Measurements from ENCODE around the gene ZBTB47.

ZBTB47 gene

GRCh38 chr3:42653560-42654330 is at the start of gene ZBTB47:
ZBTB47 (plus strand) TSS chr3:42653697; CDS start chr3:42658356, 4,659 bp downstream.
- no peak for DNase-seq (ENCODE audit: low read depth in 2 of 2)

GRCh38 chr3:42605546-42606173 is 47.8 kb upstream of the ZBTB47 start:
- DNase-seq (ENCODE audit: low read depth in 2 of 2) = no peak

GRCh38 chr3:42608581-42608980 is 44.9 kb upstream of the ZBTB47 start:
- DNase-seq (ENCODE audit: low read depth in 2 of 2) = no peak

DNA sequence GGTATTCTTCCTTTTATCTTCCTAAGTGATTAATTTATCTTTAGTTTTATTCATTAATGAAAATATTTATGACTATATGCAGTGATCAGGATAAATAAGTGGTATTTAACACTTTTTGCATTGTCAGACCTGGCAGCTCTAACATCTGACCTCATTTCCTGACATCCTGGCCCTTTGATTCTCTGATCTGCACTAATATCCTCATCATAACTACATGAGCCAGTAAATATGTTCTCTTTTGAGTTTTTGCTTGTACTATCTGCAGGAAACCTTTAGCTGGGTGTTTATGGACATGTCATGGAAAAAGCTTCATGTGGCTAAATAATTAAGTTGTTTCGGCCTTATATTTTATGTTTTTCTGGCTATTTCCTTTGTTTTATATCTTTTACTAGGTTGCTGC is 42.5 kb upstream of the ZBTB47 start:
- no peak for DNase-seq (ENCODE audit: low read depth in 2 of 2)

GRCh38 chr3:42612217-42612616 is 41.3 kb upstream of the ZBTB47 start:
- DNase-seq (ENCODE audit: low read depth in 2 of 2) = no peak

GRCh38 chr3:42612928-42613327 is 40.6 kb upstream of the ZBTB47 start:
- no peak for DNase-seq (ENCODE audit: low read depth in 2 of 2)

DNA sequence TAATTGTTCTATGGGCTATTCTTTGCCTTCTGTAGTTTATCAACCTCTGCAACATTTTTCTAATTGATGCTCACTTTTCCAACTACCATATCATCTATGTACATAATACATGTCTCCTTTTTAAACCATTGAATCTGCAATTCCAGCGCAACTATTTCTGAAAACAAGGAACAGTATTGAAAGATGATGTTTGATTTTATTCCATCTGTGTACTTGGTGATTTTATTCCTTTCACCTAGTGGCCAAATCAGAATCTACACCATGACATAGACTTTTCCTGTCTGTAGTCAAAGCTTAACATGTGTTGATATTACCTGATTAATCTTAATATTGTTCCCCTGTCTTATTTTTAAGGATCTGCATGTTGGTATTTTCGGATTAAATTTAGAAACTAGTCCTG is 40.0 kb upstream of the ZBTB47 start:
- no peak for DNase-seq (ENCODE audit: low read depth in 2 of 2)

DNA sequence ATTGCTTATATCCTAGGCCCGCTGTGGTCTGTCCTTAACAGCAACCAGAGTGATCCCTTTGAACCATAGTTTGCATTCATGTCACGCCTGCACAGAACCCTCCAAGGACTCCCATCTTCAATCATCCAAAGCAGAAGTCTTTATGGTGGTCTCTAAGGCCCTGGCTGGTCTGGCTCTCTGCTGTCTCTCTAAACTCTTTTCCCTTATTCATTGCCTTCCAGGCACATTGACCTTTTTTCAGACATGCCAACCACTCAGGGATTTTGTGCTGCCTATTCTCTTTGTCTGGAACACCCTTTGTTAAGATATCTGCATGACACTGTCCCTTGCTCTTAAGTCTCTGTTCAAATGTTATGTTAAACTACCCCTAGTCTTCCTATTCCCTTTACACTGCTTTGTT is 21.9 kb upstream of the ZBTB47 start:
- DNase-seq (ENCODE audit: low read depth in 2 of 2) = no peak

DNA sequence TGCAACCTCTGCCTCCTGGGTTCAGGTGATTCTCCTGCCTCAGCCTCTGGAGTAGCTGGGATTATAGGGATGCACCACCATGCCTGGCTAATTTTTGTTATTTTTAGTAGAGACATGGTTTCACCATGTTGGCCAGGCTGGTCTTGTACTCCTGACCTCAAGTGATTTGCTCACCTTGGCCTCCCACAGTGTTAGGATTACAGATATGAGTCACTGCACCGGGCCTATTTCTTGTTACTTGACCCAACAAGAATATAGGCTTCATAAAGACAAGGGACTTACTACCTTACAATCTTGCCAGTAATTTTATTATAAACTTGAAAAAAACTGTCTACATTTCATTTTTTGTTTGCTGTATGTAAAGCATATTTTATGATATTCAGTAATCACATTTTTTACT is 21.4 kb upstream of the ZBTB47 start:
- DNase-seq (ENCODE audit: low read depth in 2 of 2) = no peak

DNA sequence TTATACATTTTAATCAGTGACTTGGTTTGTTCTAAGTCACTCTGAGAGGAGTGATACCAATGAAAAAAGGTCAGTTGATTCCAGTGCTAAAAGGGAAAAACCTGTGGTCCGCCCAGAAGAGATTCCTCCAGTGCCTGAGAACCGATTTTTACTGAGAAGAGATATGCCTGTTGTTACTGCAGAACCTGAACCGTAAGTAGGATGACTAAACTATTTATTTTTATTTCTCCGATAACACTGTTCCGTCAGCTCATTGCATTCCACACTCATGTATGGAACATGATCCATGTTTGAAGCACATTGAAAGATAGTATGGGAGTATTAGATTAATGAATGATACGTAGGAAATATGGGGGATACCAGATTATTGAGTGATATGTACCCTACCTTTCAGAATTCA is 20.0 kb upstream of the ZBTB47 start:
- DNase-seq (ENCODE audit: low read depth in 2 of 2) = no peak

GRCh38 chr3:42635111-42635510 is 18.4 kb upstream of the ZBTB47 start:
- no peak for DNase-seq (ENCODE audit: low read depth in 2 of 2)

- no peak for DNase-seq (ENCODE audit: low read depth in 2 of 2)
Measured at GRCh38 chr3:42637001-42637400, 16.5 kb upstream of the ZBTB47 start.

- DNase-seq (ENCODE audit: low read depth in 2 of 2) = no peak
Measured at GRCh38 chr3:42638339-42638842, 15.1 kb upstream of the ZBTB47 start.

DNA sequence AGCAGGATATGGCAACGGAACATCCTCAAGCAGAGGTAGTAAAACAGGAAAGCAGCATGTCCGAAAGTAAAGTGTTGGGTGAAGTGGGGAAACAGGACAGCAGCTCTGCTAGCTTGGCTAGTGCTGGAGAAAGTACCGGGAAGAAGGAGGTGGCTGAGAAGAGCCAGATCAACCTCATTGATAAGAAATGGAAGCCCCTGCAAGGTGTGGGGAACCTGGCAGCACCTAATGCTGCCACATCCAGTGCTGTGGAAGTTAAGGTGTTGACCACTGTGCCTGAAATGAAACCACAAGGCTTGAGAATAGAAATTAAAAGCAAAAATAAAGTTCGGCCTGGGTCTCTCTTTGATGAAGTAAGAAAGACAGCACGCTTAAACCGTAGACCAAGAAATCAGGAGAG is 14.3 kb upstream of the ZBTB47 start:
- DNase-seq (ENCODE audit: low read depth in 2 of 2) = no peak

DNA sequence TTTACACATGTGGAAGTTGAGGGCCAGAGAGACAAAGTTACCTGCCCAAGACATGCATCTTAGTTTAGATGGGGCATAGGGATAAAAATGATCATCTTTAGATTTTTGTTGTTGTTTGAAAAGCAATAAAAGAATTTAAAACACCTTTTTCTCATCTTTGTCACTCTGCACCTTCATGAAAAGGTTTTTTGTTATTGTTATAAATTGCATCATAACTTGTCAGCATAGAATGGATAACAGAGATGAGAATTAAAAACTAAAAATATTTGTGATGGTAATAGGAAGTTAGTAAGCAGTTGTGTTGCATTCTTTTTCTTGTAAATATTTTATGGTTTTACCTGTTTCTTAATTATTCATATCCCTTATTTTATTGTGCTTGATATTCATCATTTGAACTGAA is 13.4 kb upstream of the ZBTB47 start:
- no peak for DNase-seq (ENCODE audit: low read depth in 2 of 2)

DNA sequence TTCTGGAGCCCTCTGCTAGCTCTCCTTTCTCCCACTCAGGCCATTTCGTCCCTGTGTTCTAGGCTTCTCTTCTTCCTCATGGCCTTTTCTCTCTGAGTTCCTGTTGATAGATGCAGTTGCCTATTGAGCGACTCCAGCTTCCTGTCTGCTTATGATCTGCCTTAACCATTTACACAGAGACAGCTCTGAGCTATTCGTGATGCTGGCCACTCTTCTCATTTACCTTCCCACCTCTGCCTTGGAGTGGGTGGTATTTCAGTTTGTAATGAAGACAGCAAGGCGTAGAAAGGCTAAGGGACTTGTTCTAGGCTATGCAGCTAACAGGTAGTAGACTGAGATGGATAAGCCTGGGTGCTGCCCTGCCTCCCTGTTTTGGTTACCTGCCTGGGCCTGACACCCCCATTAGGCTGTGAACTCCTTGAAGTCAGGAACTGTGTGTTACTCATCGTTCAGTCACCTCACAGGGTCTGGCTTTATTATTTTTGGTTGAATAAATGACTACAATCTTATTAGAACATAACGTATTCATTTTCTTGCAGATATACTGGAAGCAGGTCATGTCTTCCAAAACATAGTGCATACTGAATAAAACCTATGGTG is 12.6 kb upstream of the ZBTB47 start:
- no peak for DNase-seq (ENCODE audit: low read depth in 2 of 2)

DNA sequence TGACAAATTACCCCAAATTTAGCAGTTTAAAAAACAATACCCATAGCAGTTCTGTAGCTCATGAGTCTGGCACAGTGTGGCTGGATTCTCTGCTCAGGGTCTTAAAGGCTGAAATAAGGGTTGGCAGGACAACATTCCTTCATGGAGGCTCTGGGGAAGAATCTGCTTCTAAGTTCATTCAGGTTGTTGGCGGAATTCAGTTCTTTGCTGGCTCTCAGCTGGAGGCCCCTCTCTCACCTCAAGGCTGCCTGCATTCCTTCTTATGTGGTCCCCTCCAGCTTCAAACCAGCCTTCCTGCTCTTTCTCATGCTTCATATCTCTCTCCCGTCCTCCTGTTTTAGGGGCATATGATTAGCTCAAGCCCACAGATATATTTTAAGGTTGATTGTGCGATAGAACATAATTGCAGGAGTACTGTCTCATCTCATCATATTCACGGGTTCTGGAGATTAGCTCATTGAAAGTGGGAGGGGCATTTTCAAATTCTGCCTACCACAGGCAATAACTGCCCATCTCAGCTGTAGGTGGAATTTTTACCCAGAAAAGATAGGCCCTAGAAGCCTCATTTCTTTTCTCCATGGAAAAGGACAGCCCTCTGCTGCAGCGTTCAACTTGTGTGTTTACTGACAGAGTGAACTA is 5.6 kb upstream of the ZBTB47 start:
- DNase-seq (ENCODE audit: low read depth in 2 of 2) = no peak

- no peak for DNase-seq (ENCODE audit: low read depth in 2 of 2)
Measured at GRCh38 chr3:42649006-42649405, 4.5 kb upstream of the ZBTB47 start.

DNA sequence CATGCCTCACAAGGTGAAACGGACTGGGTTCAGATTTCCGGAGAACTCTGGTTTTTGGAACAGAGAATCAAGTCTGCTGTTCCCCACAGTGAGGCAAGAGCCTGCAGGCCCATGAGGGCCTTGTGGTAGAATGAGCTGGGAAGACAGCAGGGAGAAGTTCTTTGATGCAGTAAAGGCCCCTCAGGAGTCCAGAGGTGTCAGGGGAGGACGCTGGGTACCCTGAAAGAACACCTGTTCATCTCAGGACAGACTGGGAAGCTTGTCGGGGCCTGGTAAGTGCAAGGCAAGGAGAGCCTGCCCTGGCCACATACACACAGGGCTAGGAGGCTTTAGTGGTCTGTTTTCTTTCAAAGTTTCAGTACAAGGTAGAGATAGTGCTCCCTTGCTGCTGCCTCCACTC is 3.7 kb upstream of the ZBTB47 start:
- no peak for DNase-seq (ENCODE audit: low read depth in 2 of 2)

DNA sequence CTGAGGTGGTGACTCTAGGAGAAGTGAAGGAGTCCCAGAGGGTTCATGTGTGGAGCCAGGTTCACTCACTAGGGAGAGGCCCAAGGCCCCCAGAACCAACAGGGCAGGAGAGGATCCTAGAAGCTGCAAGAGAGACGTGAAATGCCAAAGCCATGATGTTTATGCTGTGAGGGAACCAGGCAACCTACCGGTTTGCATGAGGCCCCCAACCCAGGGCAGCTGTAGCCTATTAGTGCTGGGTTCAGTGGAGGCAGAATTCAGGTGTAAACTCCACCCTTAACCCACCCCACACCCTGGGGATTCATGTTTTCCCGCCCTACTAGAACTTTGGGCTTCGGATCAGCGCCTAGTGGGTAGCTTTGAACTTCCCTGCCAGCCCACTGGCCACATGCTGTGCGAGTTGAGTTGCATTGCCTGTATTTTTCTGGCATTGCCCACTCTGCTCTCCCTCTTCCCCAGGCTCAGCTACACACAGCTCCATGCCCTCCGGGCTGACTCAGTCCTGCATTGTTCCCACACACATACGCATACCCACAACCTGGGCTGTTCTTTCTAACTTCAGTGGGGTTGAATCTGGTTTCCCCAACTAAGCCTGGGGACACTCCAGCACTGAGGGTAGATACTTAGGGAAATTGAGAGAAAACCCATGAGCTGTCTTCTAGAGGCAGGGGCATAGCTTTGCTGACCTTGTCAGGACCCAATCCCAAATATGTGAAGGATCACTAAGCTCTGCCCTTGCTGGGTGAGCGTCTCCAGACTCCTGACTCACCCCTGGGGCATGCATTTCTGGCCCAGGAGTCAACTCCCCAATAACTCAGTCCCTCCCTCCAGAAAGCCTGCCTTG is 2.0 kb upstream of the ZBTB47 start:
- no peak for DNase-seq (ENCODE audit: low read depth in 2 of 2)

DNA sequence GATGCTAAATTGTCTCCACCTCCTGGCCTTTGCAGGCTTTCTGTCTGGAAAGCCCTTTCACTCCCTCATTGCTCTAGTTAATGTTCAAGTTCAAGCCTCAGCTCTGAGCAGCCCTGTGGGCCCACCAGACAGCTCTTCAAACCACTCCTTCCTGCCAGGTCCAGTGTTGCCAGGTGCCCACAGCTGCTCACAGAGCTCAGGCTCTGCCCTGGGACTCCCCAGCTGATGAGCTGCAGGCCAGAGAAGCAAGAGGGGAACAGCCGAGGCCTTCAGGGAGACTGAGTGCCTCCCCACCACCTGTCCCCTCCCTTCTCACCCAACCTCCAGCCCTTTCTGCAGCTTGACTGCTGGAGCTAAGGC is 1.3 kb upstream of the ZBTB47 start:
- DNase-seq (ENCODE audit: low read depth in 2 of 2) = no peak

Measured in stimulated activated CD8-positive, alpha-beta memory T cell treated with anti-CD3 and anti-CD28 coated beads, Interleukin-2, amount 100 ng/mL, for 48 hours (primary cell).